GM18519 (cell line): ENCODE results near the gene RNF41.

Experiments used
- ATAC-seq: cut with Tn5 transposase; IDR thresholded peaks from one replicate; pipeline ENCODE4 v1.9.1; 2021; ENCODE audit warnings: mild to moderate bottlenecking, moderate library complexity; ENCODE audit not compliant: unreplicated experiment, low FRiP score

The RNF41 gene

DNA sequence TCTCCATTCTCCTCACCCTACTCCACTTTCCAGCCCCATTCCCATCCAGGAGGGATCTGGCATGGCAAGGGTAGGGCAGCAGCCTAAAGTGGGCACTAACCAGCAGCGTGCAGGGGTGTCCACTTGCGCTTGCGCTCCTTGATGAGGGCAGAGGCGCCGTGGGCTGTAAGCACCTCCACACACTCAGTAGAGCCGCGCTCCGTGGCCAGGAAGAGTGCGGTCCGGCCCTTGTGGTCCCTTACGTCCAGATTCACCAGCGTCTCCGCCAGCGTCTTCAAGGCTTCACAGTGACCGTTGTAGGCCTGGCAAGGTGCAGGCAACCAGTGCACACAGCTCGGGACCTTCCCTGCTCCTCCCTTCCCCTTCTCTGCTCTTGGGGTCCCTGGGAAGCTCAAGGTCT, 26.2 kb upstream of the RNF41 start:
- ATAC-seq = no peak

DNA sequence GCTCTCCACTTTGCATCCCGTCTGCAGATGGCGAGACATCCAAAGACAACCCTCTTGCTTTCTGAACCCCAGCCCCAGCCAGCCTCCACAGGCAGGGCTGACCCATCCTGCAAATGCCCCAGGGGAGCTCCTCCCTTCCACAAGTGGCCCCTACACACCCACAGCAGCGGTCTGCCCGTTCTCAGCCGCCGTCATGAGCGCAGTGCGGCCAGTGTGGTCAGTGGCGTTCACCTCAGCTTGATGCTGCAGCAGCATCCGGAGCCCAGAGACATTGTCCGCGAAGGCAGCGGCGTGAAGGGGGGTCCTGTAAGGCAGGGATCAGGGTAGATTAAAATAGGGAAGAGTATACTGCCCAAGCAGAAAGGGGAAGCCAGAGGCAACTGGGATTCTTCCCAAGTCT, 22.8 kb upstream of the RNF41 start:
- no peak for ATAC-seq

- no peak for ATAC-seq
Measured at GRCh38 chr12:56243731-56244181, 22.0 kb upstream of the RNF41 start.

- no peak for ATAC-seq
Measured at GRCh38 chr12:56242986-56243385, 21.3 kb upstream of the RNF41 start.

GRCh38 chr12:56241424-56242303, 19.9 kb upstream of the RNF41 start:
- no peak for ATAC-seq

DNA sequence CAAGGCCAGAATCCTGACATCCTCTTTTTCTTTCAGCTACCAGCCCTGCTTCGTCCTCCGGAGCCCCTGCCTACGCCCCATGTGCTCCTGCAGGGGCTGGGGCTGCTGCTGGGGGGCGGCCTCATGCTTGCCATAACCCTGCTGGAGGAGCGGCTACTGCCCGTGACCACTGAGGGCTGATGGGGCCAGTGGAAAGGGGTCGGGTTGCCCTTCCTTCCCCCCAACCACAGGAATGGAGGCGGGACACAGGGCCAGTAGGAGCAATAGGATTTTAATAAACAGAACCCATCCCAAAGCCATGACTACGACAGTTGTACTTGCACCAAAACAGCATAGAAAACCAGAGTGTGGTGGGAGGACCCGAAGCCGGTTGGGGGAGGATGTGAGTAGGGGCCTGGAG, 15.8 kb upstream of the RNF41 start:
- ATAC-seq = no peak

GRCh38 chr12:56236985-56237384, 15.3 kb upstream of the RNF41 start:
- no peak for ATAC-seq

DNA sequence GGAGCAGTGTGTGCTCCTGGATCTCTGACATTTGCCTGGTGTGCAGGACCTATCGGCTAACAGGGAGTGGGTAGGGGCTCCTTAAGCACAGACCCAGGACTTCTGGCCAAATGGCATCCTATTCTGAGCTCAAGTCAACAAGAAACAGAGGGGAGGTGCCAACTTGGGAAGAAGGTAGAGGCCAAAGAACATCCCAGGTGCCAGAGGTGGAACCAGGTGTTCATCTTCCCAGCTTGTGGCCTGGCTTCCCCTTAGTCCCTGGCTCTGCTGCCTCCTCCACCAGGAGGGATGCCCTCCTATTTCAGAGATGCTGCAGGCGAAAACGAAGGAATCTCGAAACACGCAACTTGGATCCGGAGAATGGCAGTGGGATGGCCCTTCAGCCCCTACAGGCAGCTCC, 14.4 kb upstream of the RNF41 start:
- ATAC-seq = no peak

DNA sequence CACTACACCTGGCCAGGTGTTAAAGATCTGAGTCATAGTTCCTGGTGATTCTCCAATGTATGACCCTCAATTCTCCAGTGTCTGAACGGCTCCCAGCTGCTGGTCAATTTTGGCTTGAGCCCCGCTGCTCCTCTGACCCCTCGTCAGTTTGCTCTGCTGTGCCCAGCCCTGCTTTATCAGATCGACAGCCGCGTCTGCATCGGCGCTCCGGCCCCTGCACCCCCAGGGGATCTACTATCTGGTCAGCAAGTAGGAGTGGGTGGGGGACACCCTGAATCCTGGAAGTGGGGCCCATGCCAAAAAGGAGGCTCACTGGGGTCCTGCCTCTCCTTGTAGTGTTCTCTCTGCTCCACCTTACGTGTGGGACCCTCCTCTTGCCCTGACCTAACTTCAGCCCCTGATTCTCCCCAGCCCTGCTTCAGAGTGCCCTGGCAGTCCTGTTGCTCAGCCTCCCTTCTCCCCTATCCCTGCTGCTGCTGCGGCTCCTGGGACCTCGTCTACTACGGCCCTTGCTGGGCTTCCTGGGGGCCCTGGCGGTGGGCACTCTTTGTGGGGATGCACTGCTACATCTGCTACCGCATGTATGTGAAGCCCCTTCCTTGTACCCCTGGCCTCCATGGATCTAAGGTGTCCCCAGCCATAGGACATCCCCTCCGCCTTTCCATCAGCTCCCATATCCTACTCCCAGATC, 13.2 kb upstream of the RNF41 start:
- ATAC-seq = no peak

- no peak for ATAC-seq
Measured at GRCh38 chr12:56231184-56231582, 9.5 kb upstream of the RNF41 start.

GRCh38 chr12:56230432-56231183, 8.9 kb upstream of the RNF41 start:
- ATAC-seq = no peak

- no peak for ATAC-seq
Measured at GRCh38 chr12:56229916-56230431, 8.3 kb upstream of the RNF41 start, which contains the start of gene SLC39A5. TSS of gene SLC39A5 (plus strand) at chr12:56230051. CDS start at chr12:56231275, 1,224 bp downstream.

GRCh38 chr12:56229082-56229481, 7.4 kb upstream of the RNF41 start:
- ATAC-seq = no peak

DNA sequence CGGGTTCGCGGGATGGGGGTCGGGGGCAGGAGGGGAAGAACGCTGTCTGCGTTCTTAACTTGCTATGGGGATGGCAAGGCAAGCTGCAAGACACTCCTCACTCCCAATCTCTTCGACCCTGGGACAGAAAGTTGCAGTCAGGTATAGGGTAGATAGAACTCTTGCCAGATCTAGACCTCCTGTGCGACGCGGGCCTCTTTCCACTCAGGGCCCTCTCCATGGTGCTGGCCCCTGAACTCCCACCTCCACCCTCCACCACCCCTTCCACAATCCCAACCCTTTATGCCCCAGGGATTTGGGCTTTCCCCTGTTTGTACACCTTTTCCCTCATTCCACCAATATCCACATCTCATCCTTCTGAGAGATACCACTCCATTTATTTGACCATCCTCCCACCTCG, 3.2 kb upstream of the RNF41 start:
- no peak for ATAC-seq

- peak; percentile 58 for ATAC-seq
Measured at GRCh38 chr12:56224102-56224701, 2.5 kb upstream of the RNF41 start, which contains the start of gene NABP2. TSS of gene NABP2 (plus strand) at chr12:56224342. CDS start at chr12:56224857, 515 bp downstream.

DNA sequence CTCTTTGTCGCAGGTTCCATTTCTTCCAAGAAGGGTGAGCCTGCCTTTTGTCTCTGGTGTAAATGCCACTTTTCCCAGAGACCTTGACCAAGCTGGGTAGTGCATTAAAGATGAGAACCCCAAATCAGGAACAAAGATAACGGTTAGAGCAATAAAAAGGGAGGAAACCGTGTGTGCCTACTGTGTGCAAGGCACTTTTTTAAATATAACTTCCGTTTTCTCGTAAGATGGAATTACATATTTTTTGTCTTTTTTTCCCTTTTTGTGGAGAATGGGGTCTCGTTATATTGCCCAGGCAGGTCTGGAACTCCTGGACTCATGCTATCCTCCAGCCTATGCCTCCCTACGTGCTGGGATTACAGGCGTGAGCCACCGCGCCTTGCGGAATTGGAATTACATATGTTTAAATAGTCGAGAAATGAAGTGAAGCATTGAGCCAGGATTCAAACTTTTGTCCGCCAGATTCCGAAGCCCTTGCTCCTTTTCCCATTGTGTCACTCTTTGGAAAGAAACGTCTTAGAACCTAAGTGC, 1.9 kb upstream of the RNF41 start:
- ATAC-seq = no peak

- ATAC-seq = no peak
Measured at GRCh38 chr12:56222531-56222895, 791 bp upstream of the RNF41 start.

DNA sequence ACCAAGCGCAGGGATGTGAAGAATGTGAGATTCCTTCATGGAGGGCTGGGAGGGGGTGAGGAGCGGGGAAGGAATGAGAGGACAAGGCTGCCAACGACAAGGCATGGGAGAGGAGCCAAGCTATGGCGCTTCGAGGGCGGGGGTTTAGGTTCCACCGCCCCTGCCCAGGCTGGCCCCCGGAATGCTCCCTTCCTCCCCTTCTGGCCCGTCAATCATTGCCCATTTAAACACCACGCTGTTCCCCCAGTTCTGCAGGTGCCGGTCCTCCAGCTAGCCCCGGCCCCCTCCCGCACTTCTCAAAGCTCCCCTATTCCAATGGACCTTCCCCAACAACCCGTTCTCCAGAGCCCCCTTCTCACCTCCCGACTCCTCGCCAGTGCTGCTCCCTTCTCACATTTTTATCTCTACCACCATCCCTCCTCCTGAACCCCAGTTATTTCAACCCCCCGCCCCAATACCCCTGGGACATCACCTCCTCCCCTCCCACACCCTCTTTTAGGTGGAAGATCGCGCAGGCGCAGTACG, 428 bp downstream of the RNF41 start:
- ATAC-seq = peak; percentile 8

GRCh38 chr12:56220611-56221231, 1.0 kb downstream of the RNF41 start:
- no peak for ATAC-seq
